ENCODE measurements around the gene UGGT1.
A peak's percentile ranks its signal among the peaks of the same experiment; 100 is the strongest.

The UGGT1 gene

DNA sequence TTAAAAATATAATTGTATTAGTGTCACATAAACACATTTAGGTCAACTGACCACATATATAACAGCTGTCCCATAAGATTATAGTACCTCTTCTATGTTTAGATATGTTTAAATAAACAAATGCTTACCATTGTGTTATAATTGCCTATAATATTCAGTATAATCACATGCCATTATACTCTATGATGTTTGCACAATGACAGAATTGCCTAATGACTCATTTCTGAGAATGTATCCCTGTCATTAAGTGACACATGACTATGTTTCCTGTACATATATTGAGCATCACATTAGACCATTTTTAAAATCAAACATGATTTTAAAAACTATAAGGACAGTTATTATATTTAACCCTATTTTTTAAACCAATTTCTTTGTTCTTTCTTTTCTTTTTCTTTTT, 137.9 kb downstream of the UGGT1 start:
- DNase-seq (ENCODE audit: low read depth in 2 of 2) = no peak

DNA sequence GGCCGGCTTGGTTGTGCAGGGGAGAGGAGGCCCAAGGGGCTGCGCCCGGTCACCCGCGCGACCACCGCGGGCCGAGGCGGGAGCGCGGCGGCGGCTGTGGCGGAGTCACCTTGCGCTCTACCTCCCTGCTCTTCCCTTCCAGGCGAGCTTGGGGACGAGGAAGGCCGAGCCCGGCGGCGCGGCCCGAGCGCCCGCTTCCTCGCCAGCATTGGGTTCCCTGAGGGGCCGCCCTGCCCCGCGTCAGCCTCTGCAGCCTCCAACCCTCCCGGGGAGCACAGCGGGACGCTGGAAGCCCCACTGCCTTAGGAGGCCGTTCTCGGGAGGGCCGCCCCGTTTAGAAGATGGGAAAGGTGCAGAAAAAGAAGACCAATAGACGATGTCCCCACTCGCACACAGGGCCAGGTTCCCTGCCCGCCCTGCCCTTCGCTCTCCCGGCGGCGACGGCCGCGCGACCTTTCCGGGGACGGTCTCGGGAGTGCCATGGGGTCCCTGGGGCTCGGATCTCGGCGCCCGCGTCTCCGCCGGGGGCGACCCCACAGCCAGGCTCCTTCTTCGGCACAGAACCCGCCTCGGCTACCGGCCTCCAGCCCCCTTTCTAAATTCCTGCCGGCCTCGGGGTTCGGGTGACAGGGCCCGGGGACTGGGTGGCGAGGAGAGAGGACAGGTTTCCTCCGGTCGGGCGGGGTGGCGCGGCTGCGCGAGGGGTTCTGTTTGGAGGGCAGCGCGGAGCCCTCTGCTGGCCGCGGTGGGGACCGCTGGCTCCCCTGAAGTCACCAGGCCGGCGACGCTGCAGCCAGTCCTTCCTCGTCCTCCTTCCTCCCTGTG, 142.2 kb downstream of the UGGT1 start:
- peak; percentile 77 to 85 for DNase-seq (ENCODE audit: low read depth in 2 of 2)

DNA sequence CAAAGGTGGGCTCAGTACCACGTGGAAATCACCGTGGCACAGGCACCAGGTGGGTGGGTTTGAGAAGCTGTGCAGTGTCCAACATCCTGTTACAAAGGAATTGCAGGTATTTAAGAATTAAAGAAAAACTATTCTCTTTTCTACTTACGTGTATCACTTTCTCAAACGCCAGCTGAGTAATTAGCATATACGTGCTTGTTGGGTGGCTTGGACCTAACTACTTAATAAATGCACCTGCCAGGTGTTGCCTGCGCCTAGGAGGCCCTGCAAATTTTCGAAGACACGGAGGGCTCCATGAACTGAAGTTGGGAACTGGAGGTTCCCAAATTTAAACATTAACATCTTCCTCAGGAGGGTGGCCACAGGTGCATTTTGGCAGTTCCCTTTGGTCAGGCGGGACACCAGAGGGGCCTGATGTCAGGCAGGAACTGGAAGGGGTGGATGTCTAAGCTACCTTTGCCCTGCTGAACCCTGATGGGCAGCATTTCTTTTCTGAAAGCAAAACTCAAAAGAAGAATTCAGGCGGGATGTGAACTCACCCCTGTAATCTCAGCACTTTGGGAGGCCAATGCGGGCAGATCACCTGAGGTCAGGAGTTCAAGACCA, 142.9 kb downstream of the UGGT1 start:
- DNase-seq (ENCODE audit: low read depth in 2 of 2) = no peak

DNA sequence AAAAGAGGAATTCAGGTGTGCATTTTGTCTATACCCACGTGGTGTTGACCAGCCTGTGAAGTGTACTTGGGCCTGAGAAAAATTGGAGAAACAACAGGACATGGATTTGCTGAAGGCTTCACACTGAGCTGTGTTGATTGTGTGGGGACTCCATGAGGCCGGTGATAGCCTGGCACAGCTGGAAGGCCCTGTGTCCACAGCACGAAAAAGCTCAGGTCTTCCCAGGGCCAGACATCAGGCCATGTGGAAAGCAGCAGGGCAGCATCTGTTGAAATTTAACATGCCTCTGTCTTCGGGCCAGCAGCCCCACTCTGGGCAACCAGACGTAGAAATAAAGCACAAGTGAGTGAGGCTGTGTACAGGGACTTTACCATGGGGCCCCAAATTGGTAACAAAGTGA, 143.6 kb downstream of the UGGT1 start:
- no peak for DNase-seq (ENCODE audit: low read depth in 2 of 2)

DNA sequence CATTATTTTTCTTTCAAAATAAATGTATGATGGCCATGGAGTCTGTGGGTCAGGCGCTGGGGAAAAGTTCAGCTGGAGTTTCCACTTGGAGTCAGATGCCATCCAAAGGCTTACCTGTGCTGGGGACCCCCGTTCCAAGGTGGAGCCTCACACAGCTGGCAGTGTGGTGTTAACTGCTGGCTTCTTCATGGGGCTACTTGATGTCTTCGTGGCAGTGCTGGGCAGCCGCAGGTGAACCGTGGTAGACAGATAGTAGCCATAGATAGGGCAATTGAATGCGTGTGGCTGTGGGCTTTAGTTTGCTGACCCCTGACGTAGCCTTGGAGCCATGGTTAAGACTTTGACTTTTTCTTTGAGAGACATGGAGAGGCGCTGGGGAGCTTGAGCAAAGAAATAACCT, 144.6 kb downstream of the UGGT1 start:
- no peak for DNase-seq (ENCODE audit: low read depth in 2 of 2)

DNA sequence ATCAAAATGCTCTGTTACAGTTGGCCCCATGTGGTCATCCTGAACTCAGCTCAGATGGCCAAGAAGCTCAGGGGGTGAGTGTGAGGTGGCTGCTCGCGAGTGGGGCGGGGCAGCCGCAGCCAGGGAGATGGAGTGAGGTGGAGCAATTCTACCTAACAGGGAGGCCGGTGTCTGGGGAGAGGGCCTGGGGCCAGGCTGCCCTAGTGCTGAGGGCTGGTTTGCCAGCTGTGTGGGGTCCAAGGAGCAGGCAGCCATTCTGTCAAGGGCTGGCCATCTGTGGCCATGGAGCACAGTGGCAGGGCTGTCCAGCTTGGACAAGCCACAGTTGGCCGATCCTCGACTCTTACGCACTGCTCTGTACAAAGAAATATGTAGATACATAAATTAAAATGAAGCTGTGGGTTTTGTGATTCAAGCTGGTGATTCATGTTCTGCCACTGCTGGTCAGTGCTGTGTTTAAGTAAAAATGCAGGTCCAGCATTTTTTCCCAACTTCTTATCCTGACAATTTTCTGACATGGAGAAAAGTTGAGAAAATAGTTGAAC, 145.6 kb downstream of the UGGT1 start:
- DNase-seq (ENCODE audit: low read depth in 2 of 2) = no peak

DNA sequence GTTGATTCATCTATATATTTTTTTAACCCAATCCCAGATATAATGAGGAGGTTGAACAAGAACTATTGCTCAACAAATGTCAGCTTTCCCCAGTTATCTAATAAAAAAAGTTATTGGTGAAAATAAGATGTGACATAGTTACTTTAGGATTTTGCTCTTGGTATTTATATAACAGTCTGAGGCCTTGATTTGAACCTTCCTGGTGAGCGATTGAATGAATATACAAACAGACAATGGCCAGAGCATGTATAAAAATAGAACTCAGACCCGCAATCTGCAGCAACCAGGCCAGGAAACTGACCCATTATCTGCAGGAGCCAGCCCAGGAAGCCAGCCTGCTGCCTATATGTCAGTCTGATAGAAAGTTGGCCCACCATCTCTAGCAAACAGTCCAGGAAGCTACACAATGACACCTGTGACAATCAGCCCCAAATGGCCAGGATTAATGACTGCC, 146.1 kb downstream of the UGGT1 start:
- DNase-seq (ENCODE audit: low read depth in 2 of 2) = no peak

DNA sequence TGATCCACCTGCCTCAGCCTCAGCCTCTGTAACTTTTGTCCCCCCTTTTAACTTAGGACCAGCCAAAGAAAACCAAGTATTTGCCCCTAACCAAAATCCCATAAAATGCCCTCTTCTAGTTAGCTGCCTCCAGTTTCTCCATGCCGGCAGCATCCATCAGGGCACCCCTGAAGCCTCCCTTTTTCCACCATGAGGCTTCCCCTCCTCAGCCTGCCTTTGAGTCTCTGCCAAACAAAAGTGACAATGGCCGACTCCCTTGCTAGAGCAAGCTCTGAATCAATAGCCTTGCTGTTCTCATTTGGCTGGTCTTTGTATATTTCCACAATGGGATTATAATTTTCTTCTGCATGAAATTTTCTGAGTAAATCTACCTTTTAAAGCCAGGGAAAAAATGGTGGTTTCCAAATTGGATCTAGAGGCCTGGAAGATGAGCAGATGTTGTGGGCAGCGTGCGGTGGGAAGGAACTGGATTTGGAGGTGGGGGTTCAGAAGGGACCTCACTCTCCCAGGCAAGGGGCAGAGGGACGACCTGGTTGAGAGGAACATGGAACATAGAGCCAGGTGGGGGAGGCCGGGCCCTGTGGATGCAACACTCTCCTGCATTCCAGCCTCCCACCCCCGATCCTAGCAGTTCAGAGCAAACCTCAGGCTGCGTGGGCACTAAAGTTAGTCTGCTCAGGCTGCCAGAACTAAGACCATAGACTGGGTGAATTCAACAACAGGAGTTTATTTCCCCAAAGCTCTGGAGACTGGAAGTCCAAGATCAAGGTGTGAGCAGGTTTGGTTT, 147.1 kb downstream of the UGGT1 start:
- no peak for DNase-seq (ENCODE audit: low read depth in 2 of 2)

DNA sequence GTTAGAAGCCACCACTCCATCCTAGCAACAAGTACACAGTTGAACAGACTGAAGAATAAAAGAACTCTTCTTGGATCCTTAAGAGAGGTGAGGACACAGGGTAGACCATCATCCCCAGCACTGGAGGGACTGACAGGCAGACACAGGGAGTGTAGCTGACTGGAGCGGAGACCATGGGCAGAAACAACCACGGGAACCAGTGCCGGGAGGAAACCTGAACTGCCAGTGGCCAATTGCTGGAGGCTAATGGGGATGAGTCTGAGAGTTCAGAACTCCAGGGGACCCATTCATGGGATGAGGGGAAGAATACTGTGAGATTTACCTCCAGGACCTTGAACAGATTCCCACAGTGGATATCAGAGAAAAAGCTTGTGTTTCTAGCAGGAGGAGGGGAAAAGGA, 150.9 kb downstream of the UGGT1 start:
- no peak for DNase-seq (ENCODE audit: low read depth in 2 of 2)

All from stimulated activated CD4-positive, alpha-beta T cell treated with anti-CD3 and anti-CD28 coated beads, Interleukin-15, amount 100 ng/mL, for 48 hours (primary cell).